ENCODE measurements around the gene PSMC1. TPM values are rescaled to one million over a fixed set of nuclear protein-coding genes. Genes with fewer than 3 reads are reported as not detected.

Gene PSMC1
- total RNA-seq, 1 experiment from 2014 or later, result 132 TPM

- H3K4me2 ChIP-seq (ENCODE audit: low read length), result no peak overlapping the region
- CTCF ChIA-PET, result no interaction called here
- no peaks in the 10 kb centered on the region; a peak in 1 of 4 replicates for H3K36me3 ChIP-seq (ENCODE audit: control insufficient read depth in 1 of 2, insufficient read depth in 2 of 2, low read length in 2 of 2)
- no peak overlapping the region for H3K27ac ChIP-seq (ENCODE audit: low read depth, low read length)
- H2AFZ ChIP-seq (ENCODE audit: low read depth, low read length, poor library complexity, severe bottlenecking), result no peak overlapping the region
- no peaks in the 10 kb centered on the region for H3K27me3 ChIP-seq (ENCODE audit: insufficient read depth, low read length)
- no peak for TF ChIP-seq POLR2A (IDR thresholded peaks at IDR 0.05; ENCODE audit: borderline replicate concordance, extremely low read depth, insufficient read depth, insufficient read length)
- no peak for TF ChIP-seq SIN3A (IDR thresholded peaks at IDR 0.05; ENCODE audit: low read depth)
- TF ChIP-seq ZFX (IDR thresholded peaks at IDR 0.05), result no peak
- TF ChIP-seq TCF7L2 (IDR thresholded peaks at IDR 0.05; ENCODE audit: borderline replicate concordance, extremely low read depth, insufficient read depth, insufficient read length), result no peak
- TF ChIP-seq YY1 (IDR thresholded peaks at IDR 0.05; ENCODE audit: extremely low read depth, insufficient replicate concordance, low read depth, low read length), result no peak
- no peak for TF ChIP-seq REST (IDR thresholded peaks at IDR 0.05; ENCODE audit: low read depth)
- TF ChIP-seq CBX3 (IDR thresholded peaks at IDR 0.05; ENCODE audit: low read depth), result no peak
- no peak for TF ChIP-seq ZNF274 (IDR thresholded peaks at IDR 0.05; ENCODE audit: low read depth, low read length)
- TF ChIP-seq CEBPB (IDR thresholded peaks at IDR 0.05; ENCODE audit: low read depth), result no peak
- TF ChIP-seq, protein P1, sequence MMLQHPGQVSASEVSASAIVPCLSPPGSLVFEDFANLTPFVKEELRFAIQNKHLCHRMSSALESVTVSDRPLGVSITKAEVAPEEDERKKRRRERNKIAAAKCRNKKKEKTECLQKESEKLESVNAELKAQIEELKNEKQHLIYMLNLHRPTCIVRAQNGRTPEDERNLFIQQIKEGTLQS (IDR thresholded peaks at IDR 0.05), result no peak
- TF ChIP-seq EGR1 (IDR thresholded peaks at IDR 0.05; ENCODE audit: low read depth), result no peak
- H3K9ac ChIP-seq (ENCODE audit: low read length), result no peak overlapping the region
- RAD21 ChIA-PET (ENCODE audit: low non-redundant PET in 1 of 2, low total read pairs in 2 of 2, uncharacterized antibody in 2 of 2, unreplicated experiment in 2 of 2), result no interaction called here
- peaks cover 0 to 9% of the 10 kb centered on the region in 2 experiments; a peak in 1 of 4 replicates for H3K4me1 ChIP-seq (ENCODE audit: control insufficient read depth in 1 of 2, insufficient read depth in 2 of 2, low read length in 2 of 2)
- H3K79me2 ChIP-seq (ENCODE audit: insufficient read depth, low read length), result no peaks in the 10 kb centered on the region
- H4K20me1 ChIP-seq (ENCODE audit: insufficient read depth), result no peaks in the 10 kb centered on the region
- no peaks in the 10 kb centered on the region for H3K9me2 ChIP-seq (ENCODE audit: insufficient read depth)
- no peak for ATAC-seq
- DNase-seq (ENCODE audit: low read depth, low spot score), result peak; percentile 7
- no peak overlapping the region for H3K4me3 ChIP-seq (replicated peaks in 1 of 2; ENCODE audit: low read depth in 1 of 2, low read length in 2 of 2)
- H3K9me3 ChIP-seq (ENCODE audit: control insufficient read depth in 1 of 2, insufficient read depth in 1 of 2, low read depth in 1 of 2, low read length in 2 of 2), result peaks cover 14 to 23% of the 10 kb centered on the region in 2 experiments; a peak in 2 of 4 replicates
- intact Hi-C loops (cut with micrococcal nuclease), result loop anchor here (5.0 kb wide), 1 partner anchor 287 kb away; the partner anchor contains the start of gene EFCAB11
- BruUV-seq (replicated peaks), result no TSS peak
- POLR2A ChIA-PET, result no interaction called here
Measured at GRCh38 chr14:90239139-90239538, 17.2 kb upstream of the PSMC1 start.
